H9 (cell line): ENCODE measurements around the gene DCXR. TPM values are rescaled to one million over a fixed set of nuclear protein-coding genes. Genes with fewer than 3 reads are reported as not detected.

Experiments
- DNase-seq: peaks from one replicate; pipeline ENCODE4 v3.0.0-alpha.2; 2017
- H2AFZ ChIP-seq: one replicate; pipeline ENCODE4 v1.6.1; 2013; ENCODE audit warnings: mild to moderate bottlenecking, low read length, control low read depth, moderate library complexity
- H2AK5ac ChIP-seq: 2 replicates; pipeline ENCODE4 v1.6.1; 2013; ENCODE audit warnings: low read length, control low read depth, mixed read lengths; ENCODE audit not compliant: insufficient read length
- H2BK120ac ChIP-seq: one replicate; pipeline ENCODE4 v1.6.1; 2013; ENCODE audit warnings: low read depth, mild to moderate bottlenecking, low read length, control low read depth, inconsistent platforms; ENCODE audit not compliant: poor library complexity, severe bottlenecking
- H2BK12ac ChIP-seq: 2 replicates; pipeline ENCODE4 v1.6.1; 2013; ENCODE audit warnings: low read length, control low read depth, mixed read lengths, low read depth; ENCODE audit not compliant: insufficient read length
- H2BK15ac ChIP-seq: 2 replicates; pipeline ENCODE4 v1.6.1; 2013; ENCODE audit warnings: low read depth, low read length, control low read depth
- H2BK20ac ChIP-seq: one replicate; pipeline ENCODE4 v1.6.1; 2013; ENCODE audit warnings: low read depth, mild to moderate bottlenecking, low read length, control low read depth, inconsistent platforms; ENCODE audit not compliant: poor library complexity, severe bottlenecking
- H2BK5ac ChIP-seq: 2 replicates; pipeline ENCODE4 v1.6.1; 2013; ENCODE audit warnings: low read length, control low read depth, mixed read lengths; ENCODE audit not compliant: insufficient read length
- H3K14ac ChIP-seq: 2 replicates; pipeline ENCODE4 v1.6.1; 2013; ENCODE audit warnings: low read length, control low read depth; ENCODE audit not compliant: insufficient read depth
- H3K18ac ChIP-seq: 2 replicates; pipeline ENCODE4 v1.6.1; 2013; ENCODE audit warnings: low read depth, mild to moderate bottlenecking, mixed read lengths, low read length, control low read depth; ENCODE audit not compliant: insufficient read length
- H3K23ac ChIP-seq: 2 replicates; pipeline ENCODE4 v1.6.1; 2013; ENCODE audit warnings: low read length, control low read depth, mixed read lengths, low read depth; ENCODE audit not compliant: insufficient read length
- H3K23me2 ChIP-seq: 2 replicates; pipeline ENCODE4 v1.6.1; 2013; ENCODE audit warnings: low read depth, mild to moderate bottlenecking, mixed read lengths, low read length, control low read depth; ENCODE audit not compliant: insufficient read length, poor library complexity, severe bottlenecking
- H3K27ac ChIP-seq: 2 replicates; pipeline ENCODE4 v1.5.1; 2013; ENCODE audit warnings: low read length, control low read depth, mixed read lengths, low read depth; ENCODE audit not compliant: insufficient read length
- H3K27me3 ChIP-seq: 2 replicates; pipeline ENCODE4 v1.6.1; 2013; ENCODE audit warnings: low read length, control low read depth, inconsistent platforms; ENCODE audit not compliant: insufficient read depth
- H3K4ac ChIP-seq: 2 replicates; pipeline ENCODE4 v1.6.1; 2013; ENCODE audit warnings: low read depth, mild to moderate bottlenecking, control low read depth, inconsistent platforms, low read length, moderate library complexity
- H3K4me1 ChIP-seq: 2 replicates; pipeline ENCODE4 v1.6.1; 2013; ENCODE audit warnings: low read length, control low read depth, inconsistent platforms; ENCODE audit not compliant: insufficient read depth
- H3K4me2 ChIP-seq: 2 replicates; pipeline ENCODE4 v1.6.1; 2013; ENCODE audit warnings: low read length, control low read depth, mixed read lengths; ENCODE audit not compliant: insufficient read length, insufficient read depth
- H3K56ac ChIP-seq: 2 replicates; pipeline ENCODE4 v1.6.1; 2013; ENCODE audit warnings: low read depth, mild to moderate bottlenecking, mixed read lengths, low read length, control low read depth; ENCODE audit not compliant: insufficient read length
- H3K79me1 ChIP-seq: 2 replicates; pipeline ENCODE4 v1.6.1; 2013; ENCODE audit warnings: low read depth, mild to moderate bottlenecking, moderate library complexity, low read length, control low read depth, inconsistent platforms; ENCODE audit not compliant: insufficient read depth, poor library complexity, severe bottlenecking
- H3K79me2 ChIP-seq: 2 replicates; pipeline ENCODE4 v1.6.1; 2013; ENCODE audit warnings: low read length, control low read depth, inconsistent platforms; ENCODE audit not compliant: insufficient read depth
- H3K9ac ChIP-seq: 2 replicates; pipeline ENCODE4 v1.6.1; 2013; ENCODE audit warnings: low read length, control low read depth, mixed read lengths; ENCODE audit not compliant: insufficient read length; ENCODE audit errors: extremely low read depth
- H3K9me3 ChIP-seq: one replicate; pipeline ENCODE4 v1.6.1; 2013; ENCODE audit warnings: low read depth, low read length, inconsistent platforms; ENCODE audit not compliant: control insufficient read depth
- H3T11ph ChIP-seq: one replicate; pipeline ENCODE4 v1.6.1; 2013; ENCODE audit warnings: mild to moderate bottlenecking, low read length, control low read depth, inconsistent platforms
- H4K20me1 ChIP-seq: one replicate; pipeline ENCODE4 v1.6.1; 2013; ENCODE audit not compliant: control insufficient read depth, insufficient read length, insufficient read depth
- H4K5ac ChIP-seq: 2 replicates; pipeline ENCODE4 v1.6.1; 2013; ENCODE audit warnings: low read depth, mild to moderate bottlenecking, mixed read lengths, low read length, control low read depth; ENCODE audit not compliant: insufficient read length
- H4K8ac ChIP-seq: replicated peaks from 2 replicates; pipeline ENCODE4 v1.6.1; 2013; ENCODE audit warnings: low read length, control low read depth, mixed read lengths, low read depth; ENCODE audit not compliant: insufficient read length
- H4K91ac ChIP-seq: 2 replicates; pipeline ENCODE4 v1.6.1; 2013; ENCODE audit warnings: low read depth, mild to moderate bottlenecking, moderate library complexity, mixed read lengths, low read length, control low read depth; ENCODE audit not compliant: insufficient read length
- H3K27ac Mint-ChIP-seq, 3 experiments: 2 replicates in 2 of 3; 3 replicates in 1 of 3; pipeline ENCODE4 v1.8.0; 2020 to 2021; ENCODE audit warnings: mixed read lengths in 3 of 3, mild to moderate bottlenecking in 1 of 3, moderate library complexity in 1 of 3
- H3K27me3 Mint-ChIP-seq: 2 replicates; pipeline ENCODE4 v1.8.0; 2021; ENCODE audit warnings: low read depth, mild to moderate bottlenecking, moderate library complexity, mixed read lengths
- H3K36me3 Mint-ChIP-seq, 3 experiments: 2 replicates in 2 of 3; 3 replicates in 1 of 3; pipeline ENCODE4 v1.8.0; 2020 to 2021; ENCODE audit warnings: low read depth in 3 of 3, mixed read lengths in 3 of 3; ENCODE audit not compliant: insufficient read depth in 1 of 3
- H3K4me1 Mint-ChIP-seq, 2 experiments: 2 replicates each; pipeline ENCODE4 v1.8.0; 2020; ENCODE audit warnings: mixed read lengths in 2 of 2
- H3K4me3 Mint-ChIP-seq, 2 experiments: 2 replicates in 1 of 2; 3 replicates in 1 of 2; pipeline ENCODE4 v1.8.0; 2020 to 2021; ENCODE audit warnings: mild to moderate bottlenecking in 2 of 2, mixed read lengths in 2 of 2, moderate library complexity in 1 of 2
- H3K9me3 Mint-ChIP-seq, 2 experiments: 2 replicates in 1 of 2; 3 replicates in 1 of 2; pipeline ENCODE4 v1.8.0; 2020; ENCODE audit warnings: mild to moderate bottlenecking in 2 of 2, mixed read lengths in 2 of 2, moderate library complexity in 1 of 2
- CTCF ChIP-seq: fragments of 200-600 bp; sonication (generic); conservative IDR thresholded peaks from 3 replicates; pipeline ENCODE4 v1.8.0; 2021; ENCODE audit warnings: antibody characterized with exemption, mild to moderate bottlenecking
- total RNA-seq: library from RNA; stranded (reverse); gene quantifications from 2 replicates; pipeline ENCODE4 v1.2.1, GENCODE V29; 2021

The DCXR gene
- total RNA-seq, 1 experiment from 2014 or later: 93.6 TPM

- Histone ChIP-seq H2BK15ac (no peak overlapping the region), H3K4ac (no peak overlapping the region), H4K5ac (no peak overlapping the region), H3K23ac (no peak overlapping the region), H4K91ac (no peak overlapping the region), H3K4me2 (no peak overlapping the region), H2BK120ac (no peak overlapping the region), H2AFZ (no peak overlapping the region), H4K8ac (no peak overlapping the region), H3K27me3 (no peaks in the 10 kb centered on the region), H3K4me1 (no peaks in the 10 kb centered on the region), H3K79me1 (no peaks in the 10 kb centered on the region), H3K9me3 (no peaks in the 10 kb centered on the region), H2BK20ac (no peak overlapping the region), H2BK5ac (no peak overlapping the region), H3K9ac (no peak overlapping the region), H3K56ac (no peak overlapping the region), H3K79me2 (no peaks in the 10 kb centered on the region), H3K27ac (no peak overlapping the region), H3K23me2 (peaks cover 6% of the 10 kb centered on the region), H2BK12ac (no peak overlapping the region), H3K14ac (no peak overlapping the region), H4K20me1 (no peaks in the 10 kb centered on the region), H3T11ph (no peak overlapping the region), H3K18ac (no peak overlapping the region), H2AK5ac (no peak overlapping the region)
- no peak overlapping the region for H3K4me3 Mint-ChIP-seq
- H3K36me3 Mint-ChIP-seq: peaks cover 0 to 2% (median 0%) of the 10 kb centered on the region in 3 experiments; a peak in 2 of 7 replicates
- peaks cover 38% of the 10 kb centered on the region for H3K27me3 Mint-ChIP-seq
- peaks cover 4 to 5% of the 10 kb centered on the region in 2 experiments for H3K4me1 Mint-ChIP-seq
- no peak overlapping the region for H3K27ac Mint-ChIP-seq
- no peaks in the 10 kb centered on the region; a peak in 1 of 5 replicates for H3K9me3 Mint-ChIP-seq
- no peak for DNase-seq
- no peak for TF ChIP-seq CTCF
These were observed 33.1 kb upstream of the DCXR start for GRCh38 chr17:82070611-82071010.
